ENCODE data around the gene BTBD2.

The BTBD2 gene

GRCh38 chr19:2012941-2013682 lies 2.4 kb downstream of the BTBD2 start:
- no peak overlapping the region for H3K4me3 ChIP-seq (replicated peaks in 1 of 2; ENCODE audit: low read depth in 2 of 2, low read length in 2 of 2)
- TF ChIP-seq, protein P1, sequence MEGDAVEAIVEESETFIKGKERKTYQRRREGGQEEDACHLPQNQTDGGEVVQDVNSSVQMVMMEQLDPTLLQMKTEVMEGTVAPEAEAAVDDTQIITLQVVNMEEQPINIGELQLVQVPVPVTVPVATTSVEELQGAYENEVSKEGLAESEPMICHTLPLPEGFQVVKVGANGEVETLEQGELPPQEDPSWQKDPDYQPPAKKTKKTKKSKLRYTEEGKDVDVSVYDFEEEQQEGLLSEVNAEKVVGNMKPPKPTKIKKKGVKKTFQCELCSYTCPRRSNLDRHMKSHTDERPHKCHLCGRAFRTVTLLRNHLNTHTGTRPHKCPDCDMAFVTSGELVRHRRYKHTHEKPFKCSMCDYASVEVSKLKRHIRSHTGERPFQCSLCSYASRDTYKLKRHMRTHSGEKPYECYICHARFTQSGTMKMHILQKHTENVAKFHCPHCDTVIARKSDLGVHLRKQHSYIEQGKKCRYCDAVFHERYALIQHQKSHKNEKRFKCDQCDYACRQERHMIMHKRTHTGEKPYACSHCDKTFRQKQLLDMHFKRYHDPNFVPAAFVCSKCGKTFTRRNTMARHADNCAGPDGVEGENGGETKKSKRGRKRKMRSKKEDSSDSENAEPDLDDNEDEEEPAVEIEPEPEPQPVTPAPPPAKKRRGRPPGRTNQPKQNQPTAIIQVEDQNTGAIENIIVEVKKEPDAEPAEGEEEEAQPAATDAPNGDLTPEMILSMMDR (IDR thresholded peaks at IDR 0.05; ENCODE audit: low read depth, low read length) = no peak
- no peak for DNase-seq (ENCODE audit: low read depth in 2 of 2)

DNA sequence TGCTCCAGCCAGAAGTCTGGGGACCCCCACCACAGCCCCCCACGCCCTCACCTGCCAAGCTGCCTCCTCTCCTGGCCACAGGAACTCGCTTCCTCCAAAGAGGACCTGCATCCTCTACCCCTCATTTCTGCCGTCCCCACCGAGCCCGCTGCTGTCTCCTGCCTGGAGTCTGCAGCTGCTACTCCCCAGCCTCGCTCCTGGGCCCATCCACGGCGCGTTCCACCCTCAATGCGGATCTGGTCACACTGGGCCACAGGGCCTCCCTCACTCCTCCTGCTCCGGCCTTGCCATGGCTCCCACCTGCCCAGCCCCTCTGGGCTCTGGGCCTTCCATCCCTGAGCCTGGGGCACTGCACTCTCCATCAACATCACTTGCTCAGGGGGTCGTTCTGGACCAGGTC lies 4.3 kb downstream of the BTBD2 start:
- DNase-seq (ENCODE audit: low read depth in 2 of 2) = no peak
- TF ChIP-seq, protein P1 (IDR thresholded peaks at IDR 0.05; ENCODE audit: low read depth, low read length) = no peak
- H3K4me3 ChIP-seq (replicated peaks in 1 of 2; ENCODE audit: low read depth in 2 of 2, low read length in 2 of 2) = no peak overlapping the region

- TF ChIP-seq, protein P1 (IDR thresholded peaks at IDR 0.05; ENCODE audit: low read depth, low read length) = no peak
- DNase-seq (ENCODE audit: low read depth in 2 of 2) = no peak
- H3K4me3 ChIP-seq (replicated peaks in 1 of 2; ENCODE audit: low read depth in 2 of 2, low read length in 2 of 2) = no peak overlapping the region
These were observed 5.3 kb downstream of the BTBD2 start for GRCh38 chr19:2010135-2010668.

DNA sequence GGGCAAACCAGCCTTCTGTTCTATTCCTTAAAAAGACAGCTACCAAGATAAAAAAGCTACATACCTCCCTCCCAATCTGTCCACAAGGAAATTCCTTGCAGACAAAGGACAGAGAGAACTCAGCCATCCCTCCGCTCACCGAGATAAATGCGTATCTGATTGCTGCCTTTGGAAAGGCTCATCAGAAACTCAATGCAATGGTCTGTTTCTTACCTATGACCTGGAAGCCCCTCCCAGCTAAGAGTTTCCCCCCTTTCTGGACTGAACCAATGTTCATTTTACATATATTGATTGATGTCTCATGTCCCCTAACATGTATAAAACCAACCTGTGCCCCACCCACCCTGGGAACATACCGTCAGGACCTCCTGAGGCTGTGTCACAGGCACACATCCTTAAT lies 11.6 kb downstream of the BTBD2 start:
- TF ChIP-seq, protein P1 (IDR thresholded peaks at IDR 0.05; ENCODE audit: low read depth, low read length) = no peak
- no peak for DNase-seq (ENCODE audit: low read depth in 2 of 2)
- H3K4me3 ChIP-seq (replicated peaks in 1 of 2; ENCODE audit: low read depth in 2 of 2, low read length in 2 of 2) = no peak overlapping the region

DNA sequence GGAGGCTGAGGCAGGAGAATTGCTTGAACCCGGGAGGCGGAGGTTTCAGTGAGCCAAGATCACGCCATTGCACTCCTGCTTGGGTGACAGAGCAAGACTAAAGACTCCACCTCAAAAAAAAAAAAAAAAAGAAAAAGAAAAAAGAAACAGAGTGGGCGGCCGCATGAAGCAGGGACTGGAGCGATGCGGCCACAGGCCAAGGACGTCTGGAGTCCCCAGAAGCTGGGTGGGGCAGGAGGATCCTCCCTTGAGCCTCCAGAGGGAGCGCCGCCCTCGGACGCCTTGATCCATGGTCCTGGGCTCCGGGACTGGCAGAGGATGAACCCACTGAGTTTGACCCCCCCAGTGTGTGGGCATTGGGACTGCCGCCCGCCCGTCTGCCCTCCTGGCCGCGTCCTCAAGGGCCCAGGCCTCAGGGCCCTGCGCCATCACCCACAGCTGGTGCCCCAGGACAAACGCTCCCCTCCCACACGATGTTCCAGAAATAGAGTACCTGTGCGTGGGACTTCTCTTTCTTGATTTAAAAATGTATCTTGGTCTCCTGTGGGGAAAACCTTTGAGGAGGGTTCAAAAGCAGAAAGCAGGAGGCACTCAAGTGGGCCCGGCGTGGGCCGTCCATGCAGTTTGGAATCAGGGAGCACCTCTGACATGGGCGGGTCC lies 15.5 kb downstream of the BTBD2 start:
- no peak for DNase-seq (ENCODE audit: low read depth in 2 of 2)
- H3K4me3 ChIP-seq (replicated peaks in 1 of 2; ENCODE audit: low read depth in 2 of 2, low read length in 2 of 2) = no peak overlapping the region
- TF ChIP-seq, protein P1 (IDR thresholded peaks at IDR 0.05; ENCODE audit: low read depth, low read length) = no peak

DNA sequence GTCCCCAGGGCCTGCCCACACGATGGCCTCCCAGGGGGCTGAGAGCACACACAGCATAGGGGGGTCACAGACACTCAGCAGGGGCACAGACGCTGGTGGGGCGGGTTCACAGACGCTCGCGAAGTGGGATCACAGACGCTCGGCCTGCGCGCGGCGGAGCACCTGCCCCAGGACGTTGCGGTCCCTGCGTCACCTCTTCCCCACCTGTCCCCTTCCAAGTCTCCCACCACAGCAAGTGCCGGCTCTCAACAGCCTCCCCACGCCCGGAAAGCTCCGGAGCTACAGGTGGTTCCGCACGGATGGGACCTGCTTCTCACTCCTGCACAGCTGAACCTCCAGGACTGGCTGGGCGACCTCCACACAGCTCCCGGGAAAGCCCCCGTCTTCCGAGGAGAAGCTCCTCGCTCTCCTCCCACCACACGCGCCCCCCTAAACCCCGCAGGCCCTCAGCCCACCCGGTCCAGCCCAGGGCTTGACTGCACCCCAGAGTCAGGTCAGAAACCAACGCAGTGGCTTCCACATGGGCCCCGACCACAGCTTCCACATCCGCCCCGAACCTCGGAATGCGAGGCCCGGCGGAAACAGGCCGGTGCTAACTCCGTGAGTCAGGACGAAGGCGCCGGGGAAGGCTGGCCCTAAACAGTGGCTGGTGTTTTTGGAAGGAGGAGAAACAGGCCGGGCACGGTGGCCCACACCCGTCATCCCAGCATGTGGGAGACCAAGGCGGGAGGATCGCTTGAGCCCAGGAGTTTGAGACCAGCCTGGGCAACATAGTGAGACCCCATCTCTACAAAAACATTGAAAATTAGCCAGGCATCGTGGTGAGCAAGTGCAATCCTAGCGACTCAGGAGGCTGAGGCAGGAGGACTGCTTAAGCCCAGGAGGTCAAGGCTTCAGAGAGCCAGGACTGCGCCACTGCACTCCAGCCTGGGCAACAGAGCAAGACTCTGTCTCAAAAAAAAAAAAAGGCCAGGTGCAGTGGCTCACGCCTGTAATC lies 16.5 kb downstream of the BTBD2 start:
- H3K4me3 ChIP-seq (replicated peaks in 1 of 2; ENCODE audit: low read depth in 2 of 2, low read length in 2 of 2) = no peak overlapping the region
- DNase-seq (ENCODE audit: low read depth in 2 of 2) = no peak
- TF ChIP-seq, protein P1 (IDR thresholded peaks at IDR 0.05; ENCODE audit: low read depth, low read length) = no peak
